ENCODE data around the gene CACNB2. TPM values are rescaled to one million over a fixed set of nuclear protein-coding genes. Genes with fewer than 3 reads are reported as not detected.
A peak's percentile ranks its signal among the peaks of the same experiment; 100 is the strongest.

The CACNB2 gene
- total RNA-seq, 4 donors from 2014 or later, result 11.6 to 13.8 (median 12.1) TPM

GRCh38 chr10:18469125-18469524, 328.9 kb downstream of the CACNB2 start:
- Histone ChIP-seq H3K4me1 (no peaks in the 10 kb centered on the region), H3K27ac (no peak overlapping the region), H3K9me3 (no peaks in the 10 kb centered on the region), H3K4me3 (no peak overlapping the region), H3K27me3 (no peaks in the 10 kb centered on the region), H3K36me3 (no peaks in the 10 kb centered on the region)
- TF ChIP-seq, protein P1, sequence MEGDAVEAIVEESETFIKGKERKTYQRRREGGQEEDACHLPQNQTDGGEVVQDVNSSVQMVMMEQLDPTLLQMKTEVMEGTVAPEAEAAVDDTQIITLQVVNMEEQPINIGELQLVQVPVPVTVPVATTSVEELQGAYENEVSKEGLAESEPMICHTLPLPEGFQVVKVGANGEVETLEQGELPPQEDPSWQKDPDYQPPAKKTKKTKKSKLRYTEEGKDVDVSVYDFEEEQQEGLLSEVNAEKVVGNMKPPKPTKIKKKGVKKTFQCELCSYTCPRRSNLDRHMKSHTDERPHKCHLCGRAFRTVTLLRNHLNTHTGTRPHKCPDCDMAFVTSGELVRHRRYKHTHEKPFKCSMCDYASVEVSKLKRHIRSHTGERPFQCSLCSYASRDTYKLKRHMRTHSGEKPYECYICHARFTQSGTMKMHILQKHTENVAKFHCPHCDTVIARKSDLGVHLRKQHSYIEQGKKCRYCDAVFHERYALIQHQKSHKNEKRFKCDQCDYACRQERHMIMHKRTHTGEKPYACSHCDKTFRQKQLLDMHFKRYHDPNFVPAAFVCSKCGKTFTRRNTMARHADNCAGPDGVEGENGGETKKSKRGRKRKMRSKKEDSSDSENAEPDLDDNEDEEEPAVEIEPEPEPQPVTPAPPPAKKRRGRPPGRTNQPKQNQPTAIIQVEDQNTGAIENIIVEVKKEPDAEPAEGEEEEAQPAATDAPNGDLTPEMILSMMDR (IDR thresholded peaks at IDR 0.05), result no peak
- no peak for TF ChIP-seq EP300 (IDR thresholded peaks at IDR 0.05)
- DNase-seq (ENCODE audit: low spot score in 2 of 2), result no peak
- WGBS, result 65% methylated on average over 2 of the region's 2 CpGs

DNA sequence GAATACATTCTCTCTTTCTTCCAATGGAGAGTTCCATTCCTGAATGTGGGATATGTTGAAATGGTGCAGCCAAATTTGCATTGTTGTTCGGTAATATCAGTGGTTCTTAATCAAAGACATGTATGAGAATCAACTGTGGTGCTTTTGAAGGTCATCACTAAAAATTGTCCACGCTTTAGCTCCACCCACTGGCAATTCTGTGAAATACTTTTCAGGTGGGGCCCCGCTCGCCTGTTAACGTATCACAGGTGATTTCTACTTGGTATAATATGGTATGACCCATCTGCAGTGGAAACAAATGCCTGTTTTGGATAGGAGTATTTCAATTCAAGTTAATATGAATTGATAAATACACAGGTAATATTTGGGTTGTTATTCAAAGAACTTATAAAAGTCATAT, 332.8 kb downstream of the CACNB2 start:
- no peak overlapping the region for H3K4me3 ChIP-seq
- H3K27ac ChIP-seq, result no peak overlapping the region
- peak in 1 of 2 donors; percentile 8 for DNase-seq (ENCODE audit: low spot score in 2 of 2)
- no peaks in the 10 kb centered on the region for H3K4me1 ChIP-seq
- no peaks in the 10 kb centered on the region for H3K27me3 ChIP-seq
- 86% methylated on average over 5 of the region's 5 CpGs for WGBS
- TF ChIP-seq POLR2AphosphoS5 (IDR thresholded peaks at IDR 0.05), result no peak
- TF ChIP-seq POLR2A (IDR thresholded peaks at IDR 0.05), result no peak
- TF ChIP-seq, protein P1 (IDR thresholded peaks at IDR 0.05), result no peak
- no peak for TF ChIP-seq EP300 (IDR thresholded peaks at IDR 0.05)
- H3K9me3 ChIP-seq, result no peaks in the 10 kb centered on the region
- no peaks in the 10 kb centered on the region for H3K36me3 ChIP-seq

- 88% methylated on average over 12 of the region's 12 CpGs for WGBS
These were observed 333.3 kb downstream of the CACNB2 start for GRCh38 chr10:18473424-18474117.

DNA sequence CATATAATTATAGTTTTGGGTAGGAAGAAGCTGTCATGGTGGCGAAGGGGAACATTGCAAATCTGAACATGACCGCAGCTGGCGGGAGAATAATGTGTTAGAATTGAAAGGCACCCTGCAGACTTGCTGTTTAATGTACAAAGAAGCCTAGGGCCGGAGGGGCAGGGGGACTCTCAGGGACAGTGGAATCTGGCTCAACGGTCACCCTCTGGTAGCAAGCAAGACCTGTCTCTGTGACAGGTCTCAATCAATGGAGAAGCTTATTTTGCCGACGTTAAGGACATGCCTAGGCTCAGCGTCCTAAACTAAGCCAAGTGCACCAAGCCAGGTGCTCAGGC, 333.9 kb downstream of the CACNB2 start:
- H3K4me3 ChIP-seq, result no peak overlapping the region
- no peaks in the 10 kb centered on the region for H3K27me3 ChIP-seq
- H3K27ac ChIP-seq, result no peak overlapping the region
- TF ChIP-seq POLR2AphosphoS5 (IDR thresholded peaks at IDR 0.05) (no peak), EP300 (IDR thresholded peaks at IDR 0.05) (no peak), POLR2A (IDR thresholded peaks at IDR 0.05) (no peak)
- TF ChIP-seq, protein P1 (IDR thresholded peaks at IDR 0.05), result no peak
- H3K4me1 ChIP-seq, result no peaks in the 10 kb centered on the region
- no peaks in the 10 kb centered on the region for H3K36me3 ChIP-seq
- 95% methylated on average over 8 of the region's 8 CpGs for WGBS
- no peaks in the 10 kb centered on the region for H3K9me3 ChIP-seq
- peak in 1 of 2 donors; percentile 11 for DNase-seq (ENCODE audit: low spot score in 2 of 2)

More at GRCh38 chr10:18473424-18474117, 333.3 kb downstream of the CACNB2 start:
- no peak for DNase-seq (ENCODE audit: low spot score in 2 of 2)
- Histone ChIP-seq H3K9me3 (no peaks in the 10 kb centered on the region), H3K4me1 (no peaks in the 10 kb centered on the region), H3K4me3 (no peak overlapping the region), H3K36me3 (no peaks in the 10 kb centered on the region), H3K27ac (no peak overlapping the region), H3K27me3 (no peaks in the 10 kb centered on the region)
- TF ChIP-seq EP300 (IDR thresholded peaks at IDR 0.05) (no peak), POLR2AphosphoS5 (IDR thresholded peaks at IDR 0.05) (no peak), POLR2A (IDR thresholded peaks at IDR 0.05) (no peak)
- TF ChIP-seq, protein P1 (IDR thresholded peaks at IDR 0.05), result no peak

DNA sequence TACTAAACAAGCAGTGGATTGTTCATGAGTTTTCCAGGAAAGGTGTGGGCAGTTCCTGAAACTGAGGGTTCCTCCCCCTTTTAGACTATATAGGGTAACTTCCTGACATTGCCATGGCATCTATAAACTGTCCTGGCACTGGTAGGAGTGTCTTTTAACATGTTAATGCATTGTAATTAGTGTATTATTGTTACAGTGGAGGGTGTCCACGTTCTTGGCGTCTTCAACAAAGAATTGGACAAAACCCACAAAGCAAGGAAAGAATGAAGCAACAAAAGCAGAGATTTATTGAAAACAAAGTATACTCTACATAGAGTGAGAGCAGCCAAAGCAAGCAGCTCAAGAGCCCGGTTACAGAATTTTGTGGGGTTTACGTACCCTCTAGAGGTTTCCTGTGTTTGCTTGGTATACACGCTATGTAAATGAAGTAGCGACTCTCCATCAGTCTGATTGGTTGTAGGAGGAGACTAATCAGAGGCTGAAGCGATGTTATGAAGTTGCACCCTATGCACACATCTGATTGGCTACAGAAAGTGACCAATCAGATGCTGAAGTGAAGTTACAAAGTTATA, 335.9 kb downstream of the CACNB2 start:
- WGBS, result 86% methylated on average over 7 of the region's 7 CpGs
- TF ChIP-seq POLR2AphosphoS5 (IDR thresholded peaks at IDR 0.05) (no peak), POLR2A (IDR thresholded peaks at IDR 0.05) (no peak), EP300 (IDR thresholded peaks at IDR 0.05) (no peak)
- TF ChIP-seq, protein P1 (IDR thresholded peaks at IDR 0.05), result no peak
- no peaks in the 10 kb centered on the region for H3K27me3 ChIP-seq

More for the DNA sequence above, 335.9 kb downstream of the CACNB2 start:
- H3K9me3 ChIP-seq, result no peaks in the 10 kb centered on the region
- DNase-seq (ENCODE audit: low spot score in 2 of 2), result no peak
- no peak overlapping the region for H3K27ac ChIP-seq
- no peak overlapping the region for H3K4me3 ChIP-seq
- no peaks in the 10 kb centered on the region for H3K4me1 ChIP-seq
- H3K36me3 ChIP-seq, result no peaks in the 10 kb centered on the region
